HG02840 (cell line): Measurements from ENCODE around the gene POLR3E.
A peak's percentile ranks its signal among the peaks of the same experiment; 100 is the strongest.
"Not testable (repeated sequence)": the region's sequence is repeated elsewhere in the genome, so short reads cannot be mapped to it uniquely, and the experiment has no call there.

Experiments
- ATAC-seq: cut with Tn5 transposase; IDR thresholded peaks from one replicate; pipeline ENCODE4 v1.9.1; 2021; ENCODE audit warnings: mild to moderate bottlenecking, moderate library complexity, moderate number of reproducible peaks; ENCODE audit not compliant: unreplicated experiment, low FRiP score

The POLR3E gene

GRCh38 chr16:22356930-22357634 is 59.9 kb downstream of the POLR3E start:
- ATAC-seq = peak; percentile 29

GRCh38 chr16:22357635-22357971 is 60.4 kb downstream of the POLR3E start:
- peak; percentile 74 for ATAC-seq

- ATAC-seq = no peak
Measured at GRCh38 chr16:22358000-22358399, 60.8 kb downstream of the POLR3E start.

GRCh38 chr16:22359679-22360078 is 62.5 kb downstream of the POLR3E start:
- ATAC-seq = no peak

GRCh38 chr16:22360963-22361659 is 63.9 kb downstream of the POLR3E start:
- no peak for ATAC-seq

GRCh38 chr16:22364241-22364640 is 67.0 kb downstream of the POLR3E start:
- no peak for ATAC-seq

- no peak for ATAC-seq
Measured at GRCh38 chr16:22366371-22366770, 69.2 kb downstream of the POLR3E start.

- ATAC-seq = no peak
Measured at GRCh38 chr16:22366889-22367288, 69.7 kb downstream of the POLR3E start.

GRCh38 chr16:22368200-22368826 is 71.1 kb downstream of the POLR3E start:
- ATAC-seq = not testable (repeated sequence)

GRCh38 chr16:22369221-22369811 is 72.1 kb downstream of the POLR3E start:
- ATAC-seq = no peak

- no peak for ATAC-seq
Measured at GRCh38 chr16:22370038-22370820, 73.0 kb downstream of the POLR3E start.

GRCh38 chr16:22372882-22373661 is 75.9 kb downstream of the POLR3E start:
- ATAC-seq = no peak

- ATAC-seq = peak; percentile 15
Measured at GRCh38 chr16:22373662-22374310, 76.6 kb downstream of the POLR3E start.

GRCh38 chr16:22374311-22375116 is 77.3 kb downstream of the POLR3E start, which contains the start of gene CDR2:
CDR2 (minus strand) TSS chr16:22374619; CDS start chr16:22374309, 310 bp downstream.
- peak; percentile 93 for ATAC-seq

GRCh38 chr16:22375117-22375962 is 78.1 kb downstream of the POLR3E start:
- ATAC-seq = no peak

- ATAC-seq = no peak
Measured at GRCh38 chr16:22375963-22376640, 78.9 kb downstream of the POLR3E start.

GRCh38 chr16:22379656-22380055 is 82.4 kb downstream of the POLR3E start:
- ATAC-seq = no peak
